ENCODE data around the gene CARMIL1.

Gene CARMIL1

DNA sequence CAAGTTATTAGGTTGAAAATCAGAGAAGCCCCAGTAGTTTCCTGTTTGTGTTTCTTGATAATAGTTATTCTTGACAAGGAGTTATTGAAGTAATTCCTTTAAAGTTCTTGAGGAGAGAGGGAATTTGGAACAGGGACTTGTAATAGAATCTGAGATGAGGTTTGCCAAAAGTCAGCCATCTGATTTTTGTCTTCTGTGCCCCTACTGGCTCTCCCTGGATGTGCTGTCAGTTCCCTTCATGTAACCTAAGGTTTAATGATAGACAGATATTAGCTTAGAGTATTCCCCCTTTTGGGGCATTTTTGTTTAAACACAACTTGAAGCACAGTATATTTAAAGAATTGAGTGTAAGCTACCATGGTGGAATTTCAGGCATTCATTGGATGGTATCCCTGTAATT, 71.4 kb downstream of the CARMIL1 start:
- no peaks in the 10 kb centered on the region for H3K9me3 ChIP-seq (ENCODE audit: insufficient read depth, low read length)
- H3K36me3 ChIP-seq (replicated peaks; ENCODE audit: low read depth, low read length): no peaks in the 10 kb centered on the region
- H3K4me2 ChIP-seq (ENCODE audit: low read length): no peak overlapping the region
- H3K9ac ChIP-seq (ENCODE audit: low read length): no peak overlapping the region
- no peak overlapping the region for H3K27ac ChIP-seq (ENCODE audit: low read length)
- no peaks in the 10 kb centered on the region for H3K79me2 ChIP-seq (ENCODE audit: low read length)
- H3K27me3 ChIP-seq (ENCODE audit: low read depth, low read length): peaks cover 7% of the 10 kb centered on the region; the same call in 1 of the 2 replicates
- no peaks in the 10 kb centered on the region for H3K4me1 ChIP-seq (ENCODE audit: low read length)
- TF ChIP-seq EZH2phosphoT487 (IDR thresholded peaks at IDR 0.05; ENCODE audit: low read depth): no peak
- TF ChIP-seq, protein P1, sequence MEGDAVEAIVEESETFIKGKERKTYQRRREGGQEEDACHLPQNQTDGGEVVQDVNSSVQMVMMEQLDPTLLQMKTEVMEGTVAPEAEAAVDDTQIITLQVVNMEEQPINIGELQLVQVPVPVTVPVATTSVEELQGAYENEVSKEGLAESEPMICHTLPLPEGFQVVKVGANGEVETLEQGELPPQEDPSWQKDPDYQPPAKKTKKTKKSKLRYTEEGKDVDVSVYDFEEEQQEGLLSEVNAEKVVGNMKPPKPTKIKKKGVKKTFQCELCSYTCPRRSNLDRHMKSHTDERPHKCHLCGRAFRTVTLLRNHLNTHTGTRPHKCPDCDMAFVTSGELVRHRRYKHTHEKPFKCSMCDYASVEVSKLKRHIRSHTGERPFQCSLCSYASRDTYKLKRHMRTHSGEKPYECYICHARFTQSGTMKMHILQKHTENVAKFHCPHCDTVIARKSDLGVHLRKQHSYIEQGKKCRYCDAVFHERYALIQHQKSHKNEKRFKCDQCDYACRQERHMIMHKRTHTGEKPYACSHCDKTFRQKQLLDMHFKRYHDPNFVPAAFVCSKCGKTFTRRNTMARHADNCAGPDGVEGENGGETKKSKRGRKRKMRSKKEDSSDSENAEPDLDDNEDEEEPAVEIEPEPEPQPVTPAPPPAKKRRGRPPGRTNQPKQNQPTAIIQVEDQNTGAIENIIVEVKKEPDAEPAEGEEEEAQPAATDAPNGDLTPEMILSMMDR (IDR thresholded peaks at IDR 0.05; ENCODE audit: low read depth, low read length): no peak
- no peak overlapping the region for H2AFZ ChIP-seq (ENCODE audit: low read depth, low read length)
- no peak overlapping the region for H3K4me3 ChIP-seq (ENCODE audit: low read length)
- H4K20me1 ChIP-seq (ENCODE audit: insufficient read depth, low read length): no peaks in the 10 kb centered on the region

DNA sequence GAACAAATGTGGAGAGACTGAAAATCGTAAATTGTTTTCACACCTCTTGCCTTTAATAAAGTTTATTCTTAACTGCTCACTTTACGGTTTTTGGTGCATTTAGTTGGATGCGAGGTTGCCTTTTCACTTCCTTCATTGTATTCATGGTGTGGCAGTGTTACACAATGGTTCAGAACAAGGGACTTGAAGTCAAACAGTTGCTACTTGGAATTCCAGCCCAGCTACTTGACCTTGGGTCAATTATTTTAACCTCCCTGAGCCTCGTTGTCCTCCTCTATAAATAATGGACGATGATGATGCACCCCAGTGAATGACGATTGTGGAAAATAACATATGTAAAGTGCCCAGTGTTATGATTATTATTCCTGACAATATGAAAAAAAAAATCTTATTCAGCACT, 72.3 kb downstream of the CARMIL1 start:
- Histone ChIP-seq H4K20me1 (ENCODE audit: insufficient read depth, low read length) (no peaks in the 10 kb centered on the region), H3K79me2 (ENCODE audit: low read length) (no peaks in the 10 kb centered on the region), H3K4me1 (ENCODE audit: low read length) (no peaks in the 10 kb centered on the region), H3K4me3 (ENCODE audit: low read length) (no peak overlapping the region), H3K4me2 (ENCODE audit: low read length) (no peak overlapping the region), H3K9ac (ENCODE audit: low read length) (no peak overlapping the region), H3K27me3 (ENCODE audit: low read depth, low read length) (peaks cover 4% of the 10 kb centered on the region; the same call in 1 of the 2 replicates), H3K36me3 (replicated peaks; ENCODE audit: low read depth, low read length) (no peaks in the 10 kb centered on the region), H3K9me3 (ENCODE audit: insufficient read depth, low read length) (no peaks in the 10 kb centered on the region), H3K27ac (ENCODE audit: low read length) (no peak overlapping the region), H2AFZ (ENCODE audit: low read depth, low read length) (no peak overlapping the region)
- no peak for TF ChIP-seq EZH2phosphoT487 (IDR thresholded peaks at IDR 0.05; ENCODE audit: low read depth)
- TF ChIP-seq, protein P1 (IDR thresholded peaks at IDR 0.05; ENCODE audit: low read depth, low read length): no peak

DNA sequence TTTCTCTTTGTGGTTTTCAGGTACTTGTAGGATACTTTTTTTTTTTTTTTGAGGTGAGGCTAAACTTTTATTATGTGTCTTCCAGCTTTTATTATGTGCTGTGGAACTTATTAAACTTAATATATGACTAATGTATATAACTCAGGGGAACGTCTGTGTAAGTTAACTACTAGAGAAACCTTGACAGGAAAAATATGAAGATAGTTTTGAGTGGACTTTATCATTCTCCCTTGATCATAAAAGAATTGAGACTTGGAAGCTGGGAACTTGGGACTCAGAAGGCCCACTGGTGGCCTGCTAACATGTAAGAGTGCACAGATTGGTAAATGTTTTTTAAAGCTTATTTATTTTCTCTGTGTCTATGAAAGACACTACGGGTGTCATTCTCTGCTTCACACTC, 73.1 kb downstream of the CARMIL1 start:
- H3K4me2 ChIP-seq (ENCODE audit: low read length): no peak overlapping the region
- H3K9ac ChIP-seq (ENCODE audit: low read length): no peak overlapping the region
- no peaks in the 10 kb centered on the region for H3K79me2 ChIP-seq (ENCODE audit: low read length)
- TF ChIP-seq, protein P1 (IDR thresholded peaks at IDR 0.05; ENCODE audit: low read depth, low read length): no peak
- TF ChIP-seq EZH2phosphoT487 (IDR thresholded peaks at IDR 0.05; ENCODE audit: low read depth): no peak
- H3K4me1 ChIP-seq (ENCODE audit: low read length): no peaks in the 10 kb centered on the region
- H3K27ac ChIP-seq (ENCODE audit: low read length): no peak overlapping the region
- H3K27me3 ChIP-seq (ENCODE audit: low read depth, low read length): no peaks in the 10 kb centered on the region; the same call in 1 of the 2 replicates
- H3K9me3 ChIP-seq (ENCODE audit: insufficient read depth, low read length): no peaks in the 10 kb centered on the region
- no peak overlapping the region for H2AFZ ChIP-seq (ENCODE audit: low read depth, low read length)
- no peaks in the 10 kb centered on the region for H3K36me3 ChIP-seq (replicated peaks; ENCODE audit: low read depth, low read length)
- no peak overlapping the region for H3K4me3 ChIP-seq (ENCODE audit: low read length)
- no peaks in the 10 kb centered on the region for H4K20me1 ChIP-seq (ENCODE audit: insufficient read depth, low read length)

DNA sequence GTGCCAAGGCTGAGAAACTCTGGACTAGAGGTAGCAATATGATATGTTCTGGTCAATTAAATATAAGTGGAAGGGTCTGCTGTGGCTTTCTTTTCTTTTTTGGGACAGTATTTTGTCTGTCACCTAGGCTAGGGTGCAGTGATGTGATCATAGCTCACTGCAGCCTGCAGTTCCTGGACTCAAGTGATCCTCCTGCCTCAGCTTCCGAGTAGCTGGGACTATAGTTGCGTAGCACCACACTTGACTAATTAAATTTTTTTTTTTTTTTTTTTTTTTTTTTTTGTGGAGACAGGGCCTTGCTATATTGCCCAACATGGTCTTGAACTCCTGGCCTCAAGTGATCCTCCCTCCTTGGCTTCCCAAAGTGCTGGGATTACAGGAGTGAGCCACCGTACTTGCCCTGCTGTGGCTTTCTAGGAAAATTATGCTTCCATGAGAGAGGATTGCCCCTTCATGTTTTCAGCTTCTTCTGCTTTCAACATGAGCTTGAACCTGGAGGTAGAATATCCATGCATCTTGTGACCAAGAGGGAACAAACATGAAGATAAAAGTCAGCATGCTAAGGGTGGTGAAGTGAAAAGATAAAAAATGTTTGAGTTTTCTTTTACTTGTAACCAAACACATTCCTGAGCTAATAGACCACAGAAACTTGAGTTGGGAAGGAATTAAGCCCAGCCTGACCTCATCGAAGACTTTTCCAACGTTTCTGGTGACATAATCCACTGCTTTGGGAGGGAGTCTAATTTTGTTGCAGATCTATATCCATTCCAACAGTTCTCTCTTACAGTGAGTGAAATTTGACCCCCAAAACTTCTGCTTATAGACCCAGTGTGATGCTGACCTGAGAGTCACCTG, 75.1 kb downstream of the CARMIL1 start:
- Histone ChIP-seq H3K27me3 (ENCODE audit: low read depth, low read length) (peaks cover 3% of the 10 kb centered on the region; the same call in 1 of the 2 replicates), H3K36me3 (replicated peaks; ENCODE audit: low read depth, low read length) (no peaks in the 10 kb centered on the region), H3K27ac (ENCODE audit: low read length) (no peak overlapping the region), H3K79me2 (ENCODE audit: low read length) (no peaks in the 10 kb centered on the region), H3K9me3 (ENCODE audit: insufficient read depth, low read length) (no peaks in the 10 kb centered on the region), H3K4me2 (ENCODE audit: low read length) (no peak overlapping the region), H2AFZ (ENCODE audit: low read depth, low read length) (no peak overlapping the region), H4K20me1 (ENCODE audit: insufficient read depth, low read length) (no peaks in the 10 kb centered on the region), H3K9ac (ENCODE audit: low read length) (no peak overlapping the region), H3K4me3 (ENCODE audit: low read length) (no peak overlapping the region), H3K4me1 (ENCODE audit: low read length) (no peaks in the 10 kb centered on the region)
- TF ChIP-seq, protein P1 (IDR thresholded peaks at IDR 0.05; ENCODE audit: low read depth, low read length): no peak
- TF ChIP-seq EZH2phosphoT487 (IDR thresholded peaks at IDR 0.05; ENCODE audit: low read depth): no peak
